ENCODE results near the gene CD47. TPM values are rescaled to one million over a fixed set of nuclear protein-coding genes. Genes with fewer than 3 reads are reported as not detected.

CD47 gene
- total and polyA plus RNA-seq, 3 donors from 2014 or later, result 43.5 to 129 (median 49.9) TPM

DNA sequence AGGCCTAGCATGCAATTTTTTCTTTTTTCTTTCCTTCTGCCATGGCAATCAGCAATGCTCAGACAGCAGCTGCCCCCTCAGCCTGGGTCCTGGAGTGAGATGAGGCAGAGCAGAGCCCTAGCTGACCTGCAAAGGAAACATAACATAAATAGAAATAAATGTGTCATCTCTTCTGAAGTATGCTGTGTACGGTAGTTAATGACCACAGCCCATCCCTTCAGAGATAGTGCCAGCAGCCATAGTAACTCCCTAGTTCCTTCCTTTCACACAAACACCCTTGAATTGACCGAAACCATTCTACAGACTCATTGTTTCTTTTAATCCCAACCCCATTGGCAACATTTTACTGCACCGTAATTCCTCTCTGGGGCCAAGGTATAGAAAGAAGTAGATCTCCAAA, 8.4 kb upstream of the CD47 start:
- intact Hi-C loops (cut with DNase I; ENCODE audit: low total_unique reads), result no loop called here
- no peak for DNase-seq
- H3K9me3 ChIP-seq, result no peaks in the 10 kb centered on the region
- H3K4me1 ChIP-seq, result no peaks in the 10 kb centered on the region
- H3K27ac ChIP-seq, result no peak overlapping the region
- WGBS, 2 donors, result 70 to 75% methylated on average over 3 of the region's 3 CpGs
- no peak overlapping the region for H3K4me3 ChIP-seq
- no peaks in the 10 kb centered on the region for H3K27me3 ChIP-seq
- H3K36me3 ChIP-seq (ENCODE audit: low read depth, missing control alignments), result no peaks in the 10 kb centered on the region
- TF ChIP-seq POLR2A (IDR thresholded peaks at IDR 0.05), result no peak
- TF ChIP-seq CTCF (IDR thresholded peaks at IDR 0.05), result no peak

- H3K36me3 ChIP-seq (ENCODE audit: low read depth, missing control alignments), result no peaks in the 10 kb centered on the region
- no peak overlapping the region for H3K4me3 ChIP-seq
- no peak overlapping the region for H3K27ac ChIP-seq
- intact Hi-C loops (cut with DNase I; ENCODE audit: low total_unique reads), result no loop called here
- no peaks in the 10 kb centered on the region for H3K27me3 ChIP-seq
- H3K9me3 ChIP-seq, result no peaks in the 10 kb centered on the region
- no peak for TF ChIP-seq CTCF (IDR thresholded peaks at IDR 0.05)
- no peak for TF ChIP-seq POLR2A (IDR thresholded peaks at IDR 0.05)
- WGBS, 2 donors, result 86 to 89% methylated on average over 2 of the region's 2 CpGs
- no peak for DNase-seq
- no peaks in the 10 kb centered on the region for H3K4me1 ChIP-seq
These were observed 7.2 kb upstream of the CD47 start for GRCh38 chr3:108098003-108098370.

GRCh38 chr3:108097322-108098002, 6.6 kb upstream of the CD47 start:
- no peak overlapping the region for H3K4me3 ChIP-seq
- no peak for TF ChIP-seq POLR2A (IDR thresholded peaks at IDR 0.05)
- TF ChIP-seq CTCF (IDR thresholded peaks at IDR 0.05), result no peak
- no peaks in the 10 kb centered on the region for H3K36me3 ChIP-seq (ENCODE audit: low read depth, missing control alignments)
- DNase-seq, result no peak
- H3K27me3 ChIP-seq, result no peaks in the 10 kb centered on the region
- no peak overlapping the region for H3K27ac ChIP-seq
- whole genome bisulfite sequencing, 2 donors, result 90 to 91% methylated on average over 8 of the region's 8 CpGs
- H3K4me1 ChIP-seq, result no peaks in the 10 kb centered on the region
- intact Hi-C loops (cut with DNase I; ENCODE audit: low total_unique reads), result no loop called here
- no peaks in the 10 kb centered on the region for H3K9me3 ChIP-seq

GRCh38 chr3:108096532-108097321, 5.9 kb upstream of the CD47 start:
- no peak for TF ChIP-seq POLR2A (IDR thresholded peaks at IDR 0.05)
- WGBS, 2 donors, result 84 to 89% methylated on average over 9 of the region's 9 CpGs
- H3K4me3 ChIP-seq, result no peak overlapping the region
- H3K4me1 ChIP-seq, result no peaks in the 10 kb centered on the region
- no peaks in the 10 kb centered on the region for H3K36me3 ChIP-seq (ENCODE audit: low read depth, missing control alignments)
- H3K9me3 ChIP-seq, result no peaks in the 10 kb centered on the region
- H3K27ac ChIP-seq, result no peak overlapping the region
- no peak for DNase-seq
- intact Hi-C loops (cut with DNase I; ENCODE audit: low total_unique reads), result no loop called here
- H3K27me3 ChIP-seq, result no peaks in the 10 kb centered on the region

DNA sequence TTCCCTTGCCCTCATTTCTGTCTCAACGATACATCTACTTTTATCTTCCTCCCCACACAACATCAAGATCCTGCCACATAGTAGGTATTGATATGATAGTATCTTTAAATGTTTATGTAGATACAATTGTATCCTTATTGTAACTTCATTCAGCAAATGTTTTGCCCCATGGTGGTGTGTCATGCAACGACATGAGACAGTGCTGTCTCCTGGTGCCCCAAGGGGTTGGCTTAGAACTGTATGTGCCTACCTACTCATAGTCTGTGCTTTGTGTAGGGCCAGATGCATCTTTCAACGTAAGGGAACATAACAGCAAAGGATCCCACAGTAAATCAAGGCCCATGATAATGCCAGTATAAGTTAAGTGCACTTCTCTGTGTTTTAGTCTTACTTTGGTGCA, 2.8 kb upstream of the CD47 start:
- Histone ChIP-seq H3K36me3 (ENCODE audit: low read depth, missing control alignments) (no peaks in the 10 kb centered on the region), H3K4me3 (no peak overlapping the region), H3K9me3 (no peaks in the 10 kb centered on the region), H3K27ac (no peak overlapping the region), H3K4me1 (peaks cover 8% of the 10 kb centered on the region), H3K27me3 (no peaks in the 10 kb centered on the region)
- DNase-seq, result no peak
- intact Hi-C loops (cut with DNase I; ENCODE audit: low total_unique reads), result no loop called here
- WGBS, 2 donors, result 69 to 73% methylated on average over 3 of the region's 3 CpGs
- TF ChIP-seq CTCF (IDR thresholded peaks at IDR 0.05) (no peak), POLR2A (IDR thresholded peaks at IDR 0.05) (no peak)
